Measurements from ENCODE around the gene TXNDC16. TPM values are rescaled to one million over a fixed set of nuclear protein-coding genes. Genes with fewer than 3 reads are reported as not detected.

The TXNDC16 gene
- total RNA-seq, 2 donors from 2014 or later = 11.5 to 17.5 TPM

GRCh38 chr14:52439476-52439875 lies 112.8 kb downstream of the TXNDC16 start:
- no peaks in the 10 kb centered on the region for H3K27me3 ChIP-seq (ENCODE audit: control insufficient read depth, insufficient read depth, low read length, poor library complexity, severe bottlenecking)
- no peaks in the 10 kb centered on the region for H3K27me3 Mint-ChIP-seq (ENCODE audit: insufficient read depth)
- H3K4me1 ChIP-seq (ENCODE audit: control insufficient read depth, insufficient read depth, low read length) = no peaks in the 10 kb centered on the region
- TF ChIP-seq CTCF (conservative IDR thresholded peaks at IDR 0.05) = no peak
- no peaks in the 10 kb centered on the region for H3K36me3 Mint-ChIP-seq (ENCODE audit: low read depth)
- H3K4me1 Mint-ChIP-seq = peaks cover 7% of the 10 kb centered on the region
- 96 to 100% methylated on average over 4 of the region's 4 CpGs for WGBS, 2 experiments (ENCODE audit: insufficient coverage in 1 of 2, insufficient read length in 1 of 2)
- H3K9me3 ChIP-seq (ENCODE audit: control insufficient read depth, low read length) = no peaks in the 10 kb centered on the region
- no peak overlapping the region for H3K27ac ChIP-seq (ENCODE audit: low read depth, low read length)
- H3K9ac ChIP-seq (ENCODE audit: extremely low read depth, low read length, poor library complexity, severe bottlenecking) = no peak overlapping the region
- no peaks in the 10 kb centered on the region for H3K9me3 Mint-ChIP-seq
- no peaks in the 10 kb centered on the region for H3K36me3 ChIP-seq (ENCODE audit: control insufficient read depth, insufficient read depth, low read length)
- no peak overlapping the region for H3K4me3 Mint-ChIP-seq
- no peak overlapping the region for H3K4me3 ChIP-seq (ENCODE audit: low read length)
- no peak overlapping the region for H3K27ac Mint-ChIP-seq
- DNase-seq = no peak

GRCh38 chr14:52434955-52435354 lies 117.3 kb downstream of the TXNDC16 start:
- Histone ChIP-seq H3K27ac (ENCODE audit: low read depth, low read length) (no peak overlapping the region), H3K27me3 (ENCODE audit: control insufficient read depth, insufficient read depth, low read length, poor library complexity, severe bottlenecking) (no peaks in the 10 kb centered on the region), H3K4me1 (ENCODE audit: control insufficient read depth, insufficient read depth, low read length) (no peaks in the 10 kb centered on the region), H3K9ac (ENCODE audit: extremely low read depth, low read length, poor library complexity, severe bottlenecking) (no peak overlapping the region), H3K9me3 (ENCODE audit: control insufficient read depth, low read length) (no peaks in the 10 kb centered on the region), H3K4me3 (ENCODE audit: low read length) (no peak overlapping the region), H3K36me3 (ENCODE audit: control insufficient read depth, insufficient read depth, low read length) (no peaks in the 10 kb centered on the region)
- DNase-seq = no peak
- H3K4me1 Mint-ChIP-seq = peaks cover 3% of the 10 kb centered on the region
- no peaks in the 10 kb centered on the region for H3K27me3 Mint-ChIP-seq (ENCODE audit: insufficient read depth)
- H3K36me3 Mint-ChIP-seq (ENCODE audit: low read depth) = no peaks in the 10 kb centered on the region
- H3K4me3 Mint-ChIP-seq = no peak overlapping the region
- no peak overlapping the region for H3K27ac Mint-ChIP-seq
- H3K9me3 Mint-ChIP-seq = no peaks in the 10 kb centered on the region
- TF ChIP-seq CTCF (conservative IDR thresholded peaks at IDR 0.05) = no peak
- 91 to 100% methylated on average over 1 of the region's 1 CpG for WGBS, 2 experiments (ENCODE audit: insufficient coverage in 1 of 2, insufficient read length in 1 of 2)

GRCh38 chr14:52430474-52430873 lies 121.8 kb downstream of the TXNDC16 start:
- TF ChIP-seq CTCF (conservative IDR thresholded peaks at IDR 0.05) = no peak
- Mint-ChIP-seq H3K27me3 (ENCODE audit: insufficient read depth) (no peaks in the 10 kb centered on the region), H3K4me3 (no peak overlapping the region), H3K9me3 (no peaks in the 10 kb centered on the region), H3K36me3 (ENCODE audit: low read depth) (no peaks in the 10 kb centered on the region), H3K4me1 (no peaks in the 10 kb centered on the region), H3K27ac (no peak overlapping the region)
- Histone ChIP-seq H3K36me3 (ENCODE audit: control insufficient read depth, insufficient read depth, low read length) (no peaks in the 10 kb centered on the region), H3K27ac (ENCODE audit: low read depth, low read length) (no peak overlapping the region), H3K4me1 (ENCODE audit: control insufficient read depth, insufficient read depth, low read length) (no peaks in the 10 kb centered on the region), H3K27me3 (ENCODE audit: control insufficient read depth, insufficient read depth, low read length, poor library complexity, severe bottlenecking) (no peaks in the 10 kb centered on the region), H3K9ac (ENCODE audit: extremely low read depth, low read length, poor library complexity, severe bottlenecking) (no peak overlapping the region), H3K4me3 (ENCODE audit: low read length) (no peak overlapping the region), H3K9me3 (ENCODE audit: control insufficient read depth, low read length) (no peaks in the 10 kb centered on the region)
- no peak for DNase-seq
- 86% methylated on average over 2 of the region's 2 CpGs; no CpG with 5 or more reads in 1 of the 2 experiments for WGBS, 2 experiments (ENCODE audit: insufficient coverage in 1 of 2, insufficient read length in 1 of 2)
